Liver (tissue), 9 donors: ENCODE data around the gene ABCC9. TPM values are rescaled to one million over a fixed set of nuclear protein-coding genes. Genes with fewer than 3 reads are reported as not detected.

ENCODE experiments used
- DNase-seq: peaks from one replicate; pipeline ENCODE4 v3.0.0-alpha.2; 2017; ENCODE audit warnings: low spot score
- H3K27ac ChIP-seq, 2 donors: one replicate each; pipeline ENCODE4 v1.7.0; 2013; ENCODE audit warnings: inconsistent platforms in 2 of 2, low read length in 2 of 2, control low read depth in 1 of 2, low read depth in 1 of 2, mild to moderate bottlenecking in 1 of 2
- H3K27me3 ChIP-seq, 4 donors: one replicate each; pipeline versions ENCODE4 v1.6.1 to v1.7.0; 2013; ENCODE audit warnings: low read length in 3 of 4, inconsistent platforms in 1 of 4, mild to moderate bottlenecking in 1 of 4, moderate library complexity in 1 of 4; ENCODE audit not compliant: control insufficient read depth in 4 of 4, insufficient read depth in 4 of 4
- H3K36me3 ChIP-seq, 4 donors: one replicate each; pipeline versions ENCODE4 v1.6.1 to v1.7.0; 2013; ENCODE audit warnings: low read length in 3 of 4, mild to moderate bottlenecking in 3 of 4, low read depth in 1 of 4, moderate library complexity in 1 of 4; ENCODE audit not compliant: control insufficient read depth in 4 of 4, insufficient read depth in 3 of 4
- H3K4me1 ChIP-seq, 4 donors: one replicate each; pipeline versions ENCODE4 v1.6.1 to v1.7.0; 2013; ENCODE audit warnings: low read length in 3 of 4, mild to moderate bottlenecking in 3 of 4, moderate library complexity in 1 of 4; ENCODE audit not compliant: control insufficient read depth in 4 of 4, insufficient read depth in 4 of 4
- H3K4me3 ChIP-seq, 3 donors: one replicate each; pipeline versions ENCODE4 v1.6.1 to v1.7.0; 2013; ENCODE audit warnings: low read length in 3 of 3, control low read depth in 1 of 3, low read depth in 1 of 3, mild to moderate bottlenecking in 1 of 3
- H3K9ac ChIP-seq, 2 donors: one replicate each; pipeline ENCODE4 v1.7.0; 2013; ENCODE audit warnings: low read length in 2 of 2, mild to moderate bottlenecking in 2 of 2, moderate library complexity in 2 of 2, control low read depth in 1 of 2, low read depth in 1 of 2
- H3K9me3 ChIP-seq, 4 donors: one replicate each; pipeline versions ENCODE4 v1.6.1 to v1.7.0; 2013; ENCODE audit warnings: low read length in 3 of 4; ENCODE audit not compliant: control insufficient read depth in 4 of 4
- EGR1 ChIP-seq, 2 donors: IDR thresholded peaks; 2 replicates each; pipeline ENCODE4 v1.6.1; 2016 to 2018; ENCODE audit warnings: antibody characterized with exemption in 2 of 2, low read depth in 2 of 2
- FOXA1 ChIP-seq: IDR thresholded peaks from 2 replicates; pipeline ENCODE4 v1.6.1; 2016; ENCODE audit warnings: antibody characterized with exemption
- FOXA2 ChIP-seq: IDR thresholded peaks from 2 replicates; pipeline ENCODE4 v1.6.1; 2016; ENCODE audit warnings: antibody characterized with exemption
- HNF4A ChIP-seq, 2 donors: conservative IDR thresholded peaks; 2 replicates each; pipeline ENCODE4 v1.6.1; 2016; ENCODE audit warnings: antibody characterized with exemption in 2 of 2, mild to moderate bottlenecking in 2 of 2
- HNF4G ChIP-seq: IDR thresholded peaks from 2 replicates; pipeline ENCODE4 v1.6.1; 2016; ENCODE audit warnings: antibody characterized with exemption
- JUND ChIP-seq, 2 donors: IDR thresholded peaks; 2 replicates each; pipeline ENCODE4 v1.6.1; 2016; ENCODE audit warnings: antibody characterized with exemption in 2 of 2
- MAX ChIP-seq: IDR thresholded peaks from 2 replicates; pipeline ENCODE4 v1.6.1; 2016; ENCODE audit warnings: antibody characterized with exemption
- RAD21 ChIP-seq, 2 donors: IDR thresholded peaks; 2 replicates each; pipeline ENCODE4 v1.6.1; 2016; ENCODE audit warnings: antibody characterized with exemption in 2 of 2, mild to moderate bottlenecking in 2 of 2
- REST ChIP-seq: IDR thresholded peaks from 2 replicates; pipeline ENCODE4 v1.6.1; 2016; ENCODE audit warnings: antibody characterized with exemption, mild to moderate bottlenecking
- RXRA ChIP-seq, 2 donors: IDR thresholded peaks; 2 replicates each; pipeline ENCODE4 v1.6.1; 2017 to 2018; ENCODE audit warnings: antibody characterized with exemption in 2 of 2, mild to moderate bottlenecking in 1 of 2
- SP1 ChIP-seq: IDR thresholded peaks from 2 replicates; pipeline ENCODE4 v1.6.1; 2018; ENCODE audit warnings: antibody characterized with exemption, mild to moderate bottlenecking
- YY1 ChIP-seq: IDR thresholded peaks from 2 replicates; pipeline ENCODE4 v1.6.1; 2016; ENCODE audit warnings: antibody characterized with exemption, mild to moderate bottlenecking
- WGBS: extraction: QIAGEN DNeasy Blood & Tissue Kit; methylation state at CpG from one replicate; pipeline ENCODE4 v1.1.7; 2013; 5-methylcytosine and 5-hydroxymethylcytosine counted together
- polyA plus RNA-seq, 2 donors: library from polyadenylated mRNA; stranded (reverse) in 1 of 2; unstranded in 1 of 2; fragments of 200-250 nt in 1 of 2; fragments of >200 nt in 1 of 2; fragmentation: Nextera tagmentation in 1 of 2; extraction: Ambion mirVana in 1 of 2; gene quantifications; one replicate each; pipeline versions ENCODE4 v1.2.1 to v1.2.3, GENCODE V29; 2013 to 2015
- total RNA-seq, 2 donors: library from RNA; depleted of rRNA; stranded (reverse); fragments of >200 nt; gene quantifications; one replicate each; pipeline ENCODE4 v1.2.3, GENCODE V29; 2014
- donor health status: healthy.
- donor health status: healthy.
- donor health status: healthy.
- donor health status: healthy.
- donor health status: healthy.

ABCC9 gene
- total and polyA plus RNA-seq, 4 donors, result 2.7 to 55.6 (median 10.7) TPM

GRCh38 chr12:21780786-21781185, 160.4 kb downstream of the ABCC9 start:
- TF ChIP-seq JUND (IDR thresholded peaks at IDR 0.05) (peak in 1 of 2 donors; percentile 91), FOXA1 (no peak), RAD21 (IDR thresholded peaks at IDR 0.05) (peak in 1 of 2 donors; percentile 23), YY1 (peak; percentile 49), SP1 (no peak), MAX (no peak), REST (no peak), RXRA (IDR thresholded peaks at IDR 0.05) (peak in 1 of 2 donors; percentile 31), HNF4A (conservative IDR thresholded peaks at IDR 0.05) (peak in 1 of 2 donors; percentile 23), EGR1 (IDR thresholded peaks at IDR 0.05; ENCODE audit: low read depth in 2 of 2) (peak in 1 of 2 donors; percentile 31)

GRCh38 chr12:21776175-21776574, 165.1 kb downstream of the ABCC9 start:
- no peak for DNase-seq
- 42% methylated on average over 3 of the region's 3 CpGs for WGBS

More at GRCh38 chr12:21780786-21781185, 160.4 kb downstream of the ABCC9 start:
- H3K36me3 ChIP-seq, result no peaks in the 10 kb centered on the region
- H3K4me1 ChIP-seq, result peaks cover 2 to 8% (median 3%) of the 10 kb centered on the region in 4 donors
- peak overlapping the region in 1 of 2 donors; percentile 42 for H3K9ac ChIP-seq
- DNase-seq, result no peak
- H3K27me3 ChIP-seq, result no peaks in the 10 kb centered on the region
- H3K9me3 ChIP-seq, result no peaks in the 10 kb centered on the region
- no peak overlapping the region for H3K4me3 ChIP-seq
- H3K27ac ChIP-seq, result peak overlapping the region; percentile 54 to 70
- WGBS, result 56% methylated on average over 3 of the region's 3 CpGs

More at GRCh38 chr12:21776175-21776574, 165.1 kb downstream of the ABCC9 start:
- Histone ChIP-seq H3K4me1 (peaks cover 2 to 18% (median 6%) of the 10 kb centered on the region in 4 donors), H3K36me3 (no peaks in the 10 kb centered on the region), H3K27me3 (no peaks in the 10 kb centered on the region), H3K27ac (peak overlapping the region; percentile 98), H3K9me3 (no peaks in the 10 kb centered on the region), H3K4me3 (no peak overlapping the region), H3K9ac (peak overlapping the region in 1 of 2 donors; percentile 97)
- TF ChIP-seq RAD21 (IDR thresholded peaks at IDR 0.05) (peak in 1 of 2 donors; percentile 10), FOXA2 (no peak), REST (peak; percentile 29), HNF4G (no peak), RXRA (IDR thresholded peaks at IDR 0.05) (peak; percentile 62), YY1 (peak; percentile 36)
